Testis (tissue), 2 donors: Measurements from ENCODE around the gene MAML3.

Source experiments
- POLR2A ChIP-seq: fragments of 450-650 bp; IDR thresholded peaks from one replicate; pipeline ENCODE4 v1.6.1; 2017; ENCODE audit warnings: antibody characterized with exemption, mild to moderate bottlenecking, moderate library complexity
- TF ChIP-seq, protein P1 (sequence below), 3 experiments: fragments of 450-650 bp in 2 of 3; fragments of 200-600 bp in 1 of 3; sonication (generic) in 1 of 3; IDR thresholded peaks; one replicate each; pipeline ENCODE4 v1.5.1; 2016 to 2019; ENCODE audit warnings: antibody characterized with exemption in 3 of 3, mild to moderate bottlenecking in 2 of 3, moderate library complexity in 1 of 3

DNA sequence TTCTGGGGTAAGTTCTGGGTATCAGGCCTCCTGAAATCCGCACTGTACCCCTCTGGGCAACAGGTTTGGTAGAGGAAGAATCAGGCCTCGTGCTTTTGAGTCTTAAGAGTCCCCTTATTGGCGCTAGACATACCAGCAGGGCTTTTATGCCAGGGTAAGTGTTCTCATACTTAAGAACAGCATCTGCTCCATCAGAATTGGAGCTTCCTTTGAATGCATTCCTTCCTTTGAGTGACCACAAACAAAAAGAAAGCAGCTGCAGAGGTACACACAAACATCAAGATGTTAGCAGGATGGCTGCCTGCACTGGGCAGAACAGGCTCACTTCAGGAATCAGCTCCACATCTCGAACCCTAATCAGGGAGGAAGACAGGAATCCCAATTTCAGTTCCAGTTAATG lies 331.6 kb downstream of the MAML3 start:
- TF ChIP-seq, protein P1, sequence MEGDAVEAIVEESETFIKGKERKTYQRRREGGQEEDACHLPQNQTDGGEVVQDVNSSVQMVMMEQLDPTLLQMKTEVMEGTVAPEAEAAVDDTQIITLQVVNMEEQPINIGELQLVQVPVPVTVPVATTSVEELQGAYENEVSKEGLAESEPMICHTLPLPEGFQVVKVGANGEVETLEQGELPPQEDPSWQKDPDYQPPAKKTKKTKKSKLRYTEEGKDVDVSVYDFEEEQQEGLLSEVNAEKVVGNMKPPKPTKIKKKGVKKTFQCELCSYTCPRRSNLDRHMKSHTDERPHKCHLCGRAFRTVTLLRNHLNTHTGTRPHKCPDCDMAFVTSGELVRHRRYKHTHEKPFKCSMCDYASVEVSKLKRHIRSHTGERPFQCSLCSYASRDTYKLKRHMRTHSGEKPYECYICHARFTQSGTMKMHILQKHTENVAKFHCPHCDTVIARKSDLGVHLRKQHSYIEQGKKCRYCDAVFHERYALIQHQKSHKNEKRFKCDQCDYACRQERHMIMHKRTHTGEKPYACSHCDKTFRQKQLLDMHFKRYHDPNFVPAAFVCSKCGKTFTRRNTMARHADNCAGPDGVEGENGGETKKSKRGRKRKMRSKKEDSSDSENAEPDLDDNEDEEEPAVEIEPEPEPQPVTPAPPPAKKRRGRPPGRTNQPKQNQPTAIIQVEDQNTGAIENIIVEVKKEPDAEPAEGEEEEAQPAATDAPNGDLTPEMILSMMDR (IDR thresholded peaks at IDR 0.05) = no peak
- no peak for TF ChIP-seq POLR2A
